Bronchial epithelial cell (primary cell): ENCODE data around the gene HOXC5. TPM values are rescaled to one million over a fixed set of nuclear protein-coding genes. Genes with fewer than 3 reads are reported as not detected.
"Not testable (repeated sequence)": the region's sequence is repeated elsewhere in the genome, so short reads cannot be mapped to it uniquely, and the experiment has no call there.

Experiments
- DNase-seq: peaks from one replicate; pipeline ENCODE4 v3.0.0-alpha.2; 2010; ENCODE audit warnings: low read depth
- FAIRE-seq: peaks from 2 replicates; lab custom pipeline; 2011; peaks lifted over from hg19 to GRCh38; lab: Jason Lieb, UNC
- H3K27me3 ChIP-seq: 2 replicates; pipeline ENCODE4 v1.5.1; 2011; ENCODE audit warnings: low read length; ENCODE audit not compliant: control insufficient read depth, insufficient read depth
- H3K36me3 ChIP-seq: 2 replicates; pipeline ENCODE4 v1.5.1; 2011; ENCODE audit warnings: low read length; ENCODE audit not compliant: control insufficient read depth, insufficient read depth
- H3K4me3 ChIP-seq: 2 replicates; pipeline ENCODE4 v1.5.1; 2011; ENCODE audit warnings: mild to moderate bottlenecking, low read depth, low read length, control low read depth
- total RNA-seq: library from RNA; depleted of rRNA; stranded (reverse); fragments of >200 nt; gene quantifications from 2 replicates; pipeline ENCODE4 v1.2.1, GENCODE V29; 2014
- TF ChIP-seq, protein P1 (sequence below): IDR thresholded peaks from 2 replicates; pipeline ENCODE4 v1.5.1; 2011; ENCODE audit warnings: mild to moderate bottlenecking, moderate library complexity, low read length, control low read depth, inconsistent platforms; ENCODE audit not compliant: insufficient read depth, severe bottlenecking

Gene HOXC5
- total RNA-seq, 1 donor from 2014 or later = not detected

DNA sequence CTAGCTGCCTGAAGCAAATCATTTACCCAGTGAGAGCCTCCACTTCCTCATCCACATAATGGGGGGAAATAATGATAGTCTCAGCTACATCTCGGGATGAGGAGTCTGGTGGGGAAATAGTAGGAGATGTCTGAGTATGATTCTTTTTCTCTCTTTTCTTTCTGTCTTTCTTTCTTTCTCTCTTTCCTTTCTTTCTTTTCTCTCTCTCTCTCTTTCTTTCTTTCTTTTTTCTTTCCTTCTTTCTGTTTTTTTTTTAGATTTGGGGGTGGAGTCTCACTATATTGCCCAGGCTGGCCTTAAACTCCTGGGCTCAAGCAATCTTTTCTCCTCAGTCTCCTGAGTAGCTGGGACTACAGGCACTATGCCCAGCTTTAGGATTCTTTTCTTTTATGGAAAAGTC lies 33.6 kb downstream of the HOXC5 start:
- TF ChIP-seq, protein P1, sequence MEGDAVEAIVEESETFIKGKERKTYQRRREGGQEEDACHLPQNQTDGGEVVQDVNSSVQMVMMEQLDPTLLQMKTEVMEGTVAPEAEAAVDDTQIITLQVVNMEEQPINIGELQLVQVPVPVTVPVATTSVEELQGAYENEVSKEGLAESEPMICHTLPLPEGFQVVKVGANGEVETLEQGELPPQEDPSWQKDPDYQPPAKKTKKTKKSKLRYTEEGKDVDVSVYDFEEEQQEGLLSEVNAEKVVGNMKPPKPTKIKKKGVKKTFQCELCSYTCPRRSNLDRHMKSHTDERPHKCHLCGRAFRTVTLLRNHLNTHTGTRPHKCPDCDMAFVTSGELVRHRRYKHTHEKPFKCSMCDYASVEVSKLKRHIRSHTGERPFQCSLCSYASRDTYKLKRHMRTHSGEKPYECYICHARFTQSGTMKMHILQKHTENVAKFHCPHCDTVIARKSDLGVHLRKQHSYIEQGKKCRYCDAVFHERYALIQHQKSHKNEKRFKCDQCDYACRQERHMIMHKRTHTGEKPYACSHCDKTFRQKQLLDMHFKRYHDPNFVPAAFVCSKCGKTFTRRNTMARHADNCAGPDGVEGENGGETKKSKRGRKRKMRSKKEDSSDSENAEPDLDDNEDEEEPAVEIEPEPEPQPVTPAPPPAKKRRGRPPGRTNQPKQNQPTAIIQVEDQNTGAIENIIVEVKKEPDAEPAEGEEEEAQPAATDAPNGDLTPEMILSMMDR = no peak
- H3K36me3 ChIP-seq = no peaks in the 10 kb centered on the region
- H3K4me3 ChIP-seq = no peak overlapping the region
- H3K27me3 ChIP-seq = peaks cover 6% of the 10 kb centered on the region
- FAIRE-seq (no peak), DNase-seq (no peak)

DNA sequence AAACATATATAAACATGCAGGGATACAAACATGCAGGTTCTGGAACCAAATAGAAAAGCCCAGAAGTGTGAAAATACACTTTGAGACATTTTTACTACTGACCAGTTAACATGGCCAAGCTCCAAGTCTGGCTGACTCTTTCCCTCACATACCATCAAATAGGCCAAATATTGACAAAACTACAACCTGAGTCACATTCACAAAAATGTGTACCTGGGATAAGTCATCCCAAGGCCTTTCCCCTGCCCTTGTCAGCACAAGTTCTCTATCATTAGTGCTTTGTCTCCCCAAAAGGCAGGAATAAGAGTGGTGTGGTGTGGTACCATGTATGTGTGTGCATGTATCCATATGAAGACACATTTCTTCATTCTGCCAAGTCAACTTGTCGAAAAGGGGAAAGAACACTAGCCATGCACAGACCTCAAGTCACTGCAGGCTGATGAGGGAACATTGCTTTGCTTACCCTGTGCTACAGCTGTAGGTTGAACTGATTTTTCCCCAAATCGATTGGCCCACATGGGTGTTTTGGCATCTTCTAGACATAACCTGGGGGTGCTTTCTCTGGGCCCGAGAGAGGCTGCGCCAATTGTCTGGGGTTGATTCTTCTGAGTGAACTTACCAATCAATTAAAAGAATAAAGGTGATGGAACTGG lies 35.7 kb downstream of the HOXC5 start:
- Histone ChIP-seq H3K36me3 (no peaks in the 10 kb centered on the region), H3K27me3 (peaks cover 4% of the 10 kb centered on the region), H3K4me3 (no peak overlapping the region)
- DNase-seq (peak; percentile 48), FAIRE-seq (peak; percentile 23)
- TF ChIP-seq, protein P1 = no peak

DNA sequence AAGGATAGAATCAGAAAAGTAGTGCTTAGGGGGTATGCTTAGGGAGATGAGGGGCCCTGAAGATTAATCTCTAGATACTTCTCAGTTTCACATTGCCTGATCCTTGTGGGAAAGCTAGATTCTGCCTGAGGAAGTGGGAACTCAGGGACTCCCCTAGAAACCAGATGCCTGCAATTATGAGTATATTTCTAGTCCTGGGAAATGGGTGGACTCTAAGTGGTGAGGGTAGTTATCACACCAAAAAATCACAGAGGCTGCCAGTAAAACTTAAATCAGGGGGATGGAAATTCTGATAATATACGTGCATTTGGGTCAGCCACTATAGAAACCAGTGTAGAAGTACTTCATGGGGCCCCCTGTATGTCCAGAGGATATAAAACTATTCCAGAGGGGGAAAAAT lies 39.1 kb downstream of the HOXC5 start:
- no peaks in the 10 kb centered on the region for H3K36me3 ChIP-seq
- H3K27me3 ChIP-seq = peaks cover 2% of the 10 kb centered on the region
- DNase-seq (no peak), FAIRE-seq (no peak)
- H3K4me3 ChIP-seq = no peak overlapping the region
- TF ChIP-seq, protein P1 = no peak

DNA sequence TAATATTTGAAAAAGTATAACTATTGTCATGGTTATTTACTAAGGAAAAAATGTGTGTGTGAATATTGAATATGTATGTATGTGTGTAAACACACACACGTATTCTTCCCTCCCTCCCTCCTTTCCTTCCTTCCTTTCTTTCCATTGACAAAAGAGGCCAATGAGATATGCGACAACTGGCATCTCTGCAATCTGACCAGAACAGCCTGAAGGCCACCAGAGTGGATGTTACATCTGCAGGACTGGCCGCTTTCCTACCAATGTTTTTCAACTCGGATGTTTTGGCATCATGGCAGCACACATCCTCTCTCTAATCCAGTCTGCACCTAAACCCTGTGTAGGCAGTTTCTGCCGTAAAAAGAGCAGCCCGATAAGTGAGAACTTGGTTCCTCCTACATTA lies 41.5 kb downstream of the HOXC5 start:
- H3K4me3 ChIP-seq = no peak overlapping the region
- peaks cover 2% of the 10 kb centered on the region for H3K27me3 ChIP-seq
- FAIRE-seq (no peak), DNase-seq (no peak)
- H3K36me3 ChIP-seq = no peaks in the 10 kb centered on the region
- TF ChIP-seq, protein P1 = no peak

DNA sequence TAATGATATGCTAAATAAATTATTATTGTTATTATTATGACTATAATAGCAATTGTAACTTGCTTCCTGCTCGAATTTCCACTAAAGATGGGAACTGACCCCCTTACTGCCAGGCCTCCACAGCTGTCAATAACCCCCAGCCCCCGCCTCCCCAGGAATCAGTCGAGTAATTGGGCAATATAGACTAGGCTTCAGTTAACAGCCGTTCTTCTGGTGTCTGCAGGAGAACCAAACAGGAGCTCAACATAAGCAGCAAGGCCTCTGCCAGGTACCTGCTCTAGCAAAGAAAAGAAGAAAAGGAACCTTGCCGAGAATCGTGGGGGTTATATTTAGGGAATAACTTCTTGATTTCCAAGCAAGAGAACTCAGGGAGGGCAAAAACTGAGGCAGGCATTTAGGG lies 42.6 kb downstream of the HOXC5 start:
- DNase-seq (no peak), FAIRE-seq (no peak)
- TF ChIP-seq, protein P1 = no peak
- Histone ChIP-seq H3K4me3 (no peak overlapping the region), H3K27me3 (peaks cover 2% of the 10 kb centered on the region), H3K36me3 (no peaks in the 10 kb centered on the region)

DNA sequence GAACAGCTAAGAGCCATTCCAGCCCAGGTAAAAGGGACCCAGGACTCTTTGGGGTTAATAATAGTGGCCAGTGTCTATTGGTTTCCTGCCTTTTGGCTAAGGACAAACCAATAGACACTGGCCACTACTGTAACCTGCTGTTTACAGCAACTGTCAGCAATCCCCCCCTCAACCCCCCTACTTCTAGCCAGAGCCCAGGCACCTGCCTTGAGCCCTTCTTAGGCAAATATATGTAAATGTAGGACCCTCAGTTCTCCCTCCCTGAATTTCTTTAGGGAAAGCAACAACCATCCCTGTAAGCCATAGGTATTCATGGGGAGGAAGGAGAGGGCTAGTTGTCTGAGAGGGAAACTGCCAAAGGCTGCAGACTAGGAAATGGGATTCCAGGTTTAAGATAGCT lies 43.1 kb downstream of the HOXC5 start:
- DNase-seq (no peak), FAIRE-seq (no peak)
- Histone ChIP-seq H3K36me3 (no peaks in the 10 kb centered on the region), H3K27me3 (peaks cover 2% of the 10 kb centered on the region), H3K4me3 (no peak overlapping the region)
- TF ChIP-seq, protein P1 = no peak

DNA sequence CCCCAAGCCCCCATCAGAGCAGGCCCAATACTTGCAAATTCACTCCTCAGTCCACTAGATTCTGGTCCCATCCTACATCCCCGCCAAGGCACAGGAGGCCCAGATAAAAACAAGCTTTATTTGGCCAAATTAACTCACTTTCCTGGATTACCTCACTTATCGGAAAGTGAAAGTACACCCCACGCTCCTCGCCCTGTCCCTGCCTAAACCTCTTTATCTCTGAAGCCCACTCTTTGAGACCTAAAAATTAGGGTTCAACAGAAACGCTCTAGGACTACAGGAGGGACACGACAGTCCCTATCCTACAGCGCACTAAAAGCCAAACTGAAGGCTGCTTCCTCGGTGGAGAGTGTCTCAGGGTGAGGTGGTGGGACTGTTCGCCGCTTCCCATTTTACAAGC lies 45.0 kb downstream of the HOXC5 start:
- not testable (repeated sequence) for FAIRE-seq, H3K27me3 ChIP-seq, DNase-seq, H3K4me3 ChIP-seq, H3K36me3 ChIP-seq

DNA sequence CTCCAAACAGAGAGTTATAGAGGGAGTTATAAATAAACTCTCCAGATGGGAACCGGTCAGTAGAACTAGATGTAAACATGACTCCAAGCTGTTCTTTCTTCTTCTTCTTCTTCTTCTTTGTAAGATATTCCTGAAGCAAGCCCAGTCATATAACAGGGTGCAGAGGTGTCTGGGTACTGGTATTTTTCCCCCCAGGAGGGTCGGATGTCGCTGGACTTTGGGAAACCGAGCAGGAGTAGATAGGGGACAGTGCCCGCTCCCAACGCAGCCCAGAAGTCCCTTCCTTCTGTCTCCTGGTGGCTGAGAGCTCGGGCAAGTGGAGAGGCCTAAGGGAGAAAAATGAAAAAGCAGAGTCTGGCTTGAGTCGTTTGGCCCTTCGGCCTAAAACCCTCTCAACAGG lies 46.3 kb downstream of the HOXC5 start:
- not testable (repeated sequence) for H3K4me3 ChIP-seq, FAIRE-seq, DNase-seq, H3K27me3 ChIP-seq, H3K36me3 ChIP-seq
